Chondrocyte (in vitro differentiated cells): ENCODE data around the gene IL1RAPL1. TPM values are rescaled to one million over a fixed set of nuclear protein-coding genes. Genes with fewer than 3 reads are reported as not detected.
A peak's percentile ranks its signal among the peaks of the same experiment; 100 is the strongest.
"Not testable (repeated sequence)": the region's sequence is repeated elsewhere in the genome, so short reads cannot be mapped to it uniquely, and the experiment has no call there.

Source experiments
- DNase-seq: peaks from one replicate; pipeline ENCODE4 v3.0.0; 2021; ENCODE audit warnings: mixed read lengths, low spot score
- H3K27ac Mint-ChIP-seq: one replicate; pipeline ENCODE4 v1.8.0; 2021; ENCODE audit warnings: mild to moderate bottlenecking, moderate library complexity, mixed read lengths; ENCODE audit not compliant: unreplicated experiment
- H3K27me3 Mint-ChIP-seq: 2 replicates; pipeline ENCODE4 v1.8.0; 2021; ENCODE audit warnings: low read depth, mixed read lengths
- H3K36me3 Mint-ChIP-seq: 2 replicates; pipeline ENCODE4 v1.8.0; 2021; ENCODE audit warnings: low read depth, mixed read lengths
- H3K4me1 Mint-ChIP-seq: 2 replicates; pipeline ENCODE4 v1.8.0; 2021; ENCODE audit warnings: low read depth, mild to moderate bottlenecking, mixed read lengths
- H3K4me3 Mint-ChIP-seq: one replicate; pipeline ENCODE4 v1.8.0; 2021; ENCODE audit warnings: mild to moderate bottlenecking, moderate library complexity, mixed read lengths; ENCODE audit not compliant: unreplicated experiment
- H3K9me3 Mint-ChIP-seq: 2 replicates; pipeline ENCODE4 v1.8.0; 2021; ENCODE audit warnings: low read depth, mixed read lengths
- total RNA-seq: library from RNA; stranded (reverse); gene quantifications from 3 replicates; pipeline ENCODE4 v1.2.1, GENCODE V29; 2021
- TF ChIP-seq, protein P1 (sequence below): fragments of 200-600 bp; sonication (generic); IDR thresholded peaks from 2 replicates; pipeline ENCODE4 v1.5.0; 2021; ENCODE audit warnings: antibody characterized with exemption, mild to moderate bottlenecking, moderate library complexity

IL1RAPL1 gene
- total RNA-seq, 1 donor from 2014 or later = not detected

DNA sequence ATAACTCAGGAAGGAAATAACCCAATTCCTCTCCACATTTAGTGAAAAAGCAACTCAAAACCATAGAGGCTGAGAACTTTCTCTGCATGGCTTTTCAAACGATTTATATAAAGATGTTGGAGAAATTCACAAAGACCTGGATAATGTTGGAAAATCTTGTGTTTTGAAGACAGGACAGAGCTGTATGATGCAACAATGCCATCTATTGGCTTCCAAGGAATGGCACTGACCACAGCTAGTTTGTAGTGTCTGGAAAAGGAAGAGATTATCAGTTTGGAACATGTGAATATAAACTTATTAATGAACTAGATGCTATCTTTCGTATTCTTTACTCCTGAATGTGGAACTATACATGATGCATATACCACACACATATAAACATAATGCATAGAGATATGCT is 503.6 kb downstream of the IL1RAPL1 start:
- H3K36me3 Mint-ChIP-seq = no peaks in the 10 kb centered on the region
- H3K27ac Mint-ChIP-seq = no peak overlapping the region
- no peaks in the 10 kb centered on the region for H3K9me3 Mint-ChIP-seq
- no peaks in the 10 kb centered on the region for H3K4me1 Mint-ChIP-seq
- no peak overlapping the region for H3K4me3 Mint-ChIP-seq
- TF ChIP-seq, protein P1, sequence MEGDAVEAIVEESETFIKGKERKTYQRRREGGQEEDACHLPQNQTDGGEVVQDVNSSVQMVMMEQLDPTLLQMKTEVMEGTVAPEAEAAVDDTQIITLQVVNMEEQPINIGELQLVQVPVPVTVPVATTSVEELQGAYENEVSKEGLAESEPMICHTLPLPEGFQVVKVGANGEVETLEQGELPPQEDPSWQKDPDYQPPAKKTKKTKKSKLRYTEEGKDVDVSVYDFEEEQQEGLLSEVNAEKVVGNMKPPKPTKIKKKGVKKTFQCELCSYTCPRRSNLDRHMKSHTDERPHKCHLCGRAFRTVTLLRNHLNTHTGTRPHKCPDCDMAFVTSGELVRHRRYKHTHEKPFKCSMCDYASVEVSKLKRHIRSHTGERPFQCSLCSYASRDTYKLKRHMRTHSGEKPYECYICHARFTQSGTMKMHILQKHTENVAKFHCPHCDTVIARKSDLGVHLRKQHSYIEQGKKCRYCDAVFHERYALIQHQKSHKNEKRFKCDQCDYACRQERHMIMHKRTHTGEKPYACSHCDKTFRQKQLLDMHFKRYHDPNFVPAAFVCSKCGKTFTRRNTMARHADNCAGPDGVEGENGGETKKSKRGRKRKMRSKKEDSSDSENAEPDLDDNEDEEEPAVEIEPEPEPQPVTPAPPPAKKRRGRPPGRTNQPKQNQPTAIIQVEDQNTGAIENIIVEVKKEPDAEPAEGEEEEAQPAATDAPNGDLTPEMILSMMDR = peak; percentile 40
- DNase-seq = no peak
- no peaks in the 10 kb centered on the region for H3K27me3 Mint-ChIP-seq

- no peaks in the 10 kb centered on the region for H3K27me3 Mint-ChIP-seq
- no peak overlapping the region for H3K27ac Mint-ChIP-seq
- TF ChIP-seq, protein P1 = no peak
- no peaks in the 10 kb centered on the region for H3K4me1 Mint-ChIP-seq
- DNase-seq = no peak
- H3K4me3 Mint-ChIP-seq = no peak overlapping the region
- no peaks in the 10 kb centered on the region for H3K36me3 Mint-ChIP-seq
- peaks cover 4% of the 10 kb centered on the region for H3K9me3 Mint-ChIP-seq
Measured at GRCh38 chrX:29107231-29107630, 520.0 kb downstream of the IL1RAPL1 start.

DNA sequence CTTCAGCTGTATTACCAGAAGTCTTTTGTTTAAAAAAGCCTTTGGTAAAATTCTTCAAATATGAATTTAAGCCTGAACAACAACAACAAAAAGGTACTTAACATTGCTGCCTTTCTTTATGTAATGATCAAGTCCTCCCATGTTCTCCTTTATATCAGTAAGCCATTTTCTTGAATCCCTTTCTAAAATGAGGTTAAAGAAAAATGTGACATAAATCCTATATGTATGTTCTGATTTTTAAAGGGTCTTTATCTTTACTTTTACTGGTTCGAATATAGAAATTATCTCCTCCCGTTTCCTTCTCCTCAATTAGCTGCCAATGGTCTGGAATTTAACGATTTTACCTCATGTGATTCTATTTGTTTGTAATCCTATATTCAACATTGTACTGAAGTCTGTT is 522.8 kb downstream of the IL1RAPL1 start:
- DNase-seq = no peak
- Mint-ChIP-seq H3K36me3 (no peaks in the 10 kb centered on the region), H3K9me3 (peaks cover 3% of the 10 kb centered on the region), H3K4me1 (no peaks in the 10 kb centered on the region), H3K4me3 (no peak overlapping the region), H3K27me3 (peaks cover 1% of the 10 kb centered on the region), H3K27ac (no peak overlapping the region)
- TF ChIP-seq, protein P1 = no peak

GRCh38 chrX:29113221-29113620 is 526.0 kb downstream of the IL1RAPL1 start:
- no peak overlapping the region for H3K27ac Mint-ChIP-seq
- DNase-seq = no peak
- H3K9me3 Mint-ChIP-seq = peaks cover 3% of the 10 kb centered on the region
- no peaks in the 10 kb centered on the region for H3K36me3 Mint-ChIP-seq
- TF ChIP-seq, protein P1 = no peak
- H3K4me3 Mint-ChIP-seq = no peak overlapping the region
- peaks cover 1% of the 10 kb centered on the region for H3K27me3 Mint-ChIP-seq
- no peaks in the 10 kb centered on the region for H3K4me1 Mint-ChIP-seq

DNA sequence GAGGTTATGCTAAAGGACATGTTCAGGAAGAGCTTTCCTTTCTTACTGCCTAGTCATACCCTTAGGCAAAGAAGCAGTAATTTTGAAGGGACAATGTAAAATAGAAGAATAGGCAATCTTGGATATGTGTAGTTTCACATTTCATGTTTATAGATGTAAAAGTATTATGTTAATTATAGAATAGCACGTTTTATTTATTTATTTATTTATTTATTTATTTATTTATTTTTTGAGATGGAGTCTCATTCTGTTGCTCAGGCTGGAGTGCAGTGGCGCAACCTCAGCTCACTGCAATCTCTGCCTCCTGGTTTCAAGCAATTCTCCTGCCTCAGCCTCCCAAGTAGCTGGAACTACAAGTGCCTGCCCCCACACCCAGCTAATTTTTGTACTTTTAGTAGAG is 535.6 kb downstream of the IL1RAPL1 start:
- H3K4me1 Mint-ChIP-seq, H3K36me3 Mint-ChIP-seq, DNase-seq, H3K9me3 Mint-ChIP-seq, H3K27ac Mint-ChIP-seq, H3K27me3 Mint-ChIP-seq, H3K4me3 Mint-ChIP-seq: not testable (repeated sequence)

DNA sequence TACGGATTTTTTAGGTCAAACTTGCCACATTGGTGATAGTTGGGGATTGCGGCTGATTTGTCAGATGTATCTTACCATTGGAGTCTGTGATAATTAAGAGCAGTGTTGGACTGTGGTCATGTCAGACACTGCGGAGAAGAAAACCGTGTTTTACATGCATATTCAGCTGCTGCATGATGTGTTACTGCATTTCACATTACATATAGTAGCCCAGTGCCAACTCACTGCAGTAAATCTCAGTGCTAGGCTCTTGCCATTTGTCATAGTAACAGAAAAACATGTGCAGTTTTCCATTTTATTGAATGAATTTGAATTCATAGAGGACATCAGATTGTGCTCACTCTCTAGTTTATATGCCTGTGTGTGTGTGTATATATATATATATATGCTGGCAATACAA is 543.7 kb downstream of the IL1RAPL1 start:
- DNase-seq = no peak
- TF ChIP-seq, protein P1 = no peak
- no peaks in the 10 kb centered on the region for H3K36me3 Mint-ChIP-seq
- H3K27ac Mint-ChIP-seq = no peak overlapping the region
- no peaks in the 10 kb centered on the region for H3K4me1 Mint-ChIP-seq
- H3K9me3 Mint-ChIP-seq = no peaks in the 10 kb centered on the region
- no peak overlapping the region for H3K4me3 Mint-ChIP-seq
- H3K27me3 Mint-ChIP-seq = no peaks in the 10 kb centered on the region
